ENCODE measurements around the gene MAST2. TPM values are rescaled to one million over a fixed set of nuclear protein-coding genes. Genes with fewer than 3 reads are reported as not detected.

Gene MAST2
- total and polyA plus RNA-seq, 9 of the 15 experiments (the other 6 are each of a cell fraction or from before 2014, with no cell fraction given), result 0.73 to 32.0 (median 17.8) TPM

- H3K27ac ChIP-seq (ENCODE audit: extremely low read depth, low read depth, low read length), result no peak overlapping the region
- DNase-seq (ENCODE audit: extremely low read depth in 1 of 4, low spot score in 3 of 4), result no peak
- no peak for ATAC-seq
- CTCF ChIA-PET (ENCODE audit: low intra/inter-chr PET ratio), result no interaction called here
- POLR2A ChIA-PET, result no interaction called here
- no peak overlapping the region for H3K4me3 ChIP-seq
- no peak for FAIRE-seq
- TF ChIP-seq SRF (CRISPR knock-in tag; IDR thresholded peaks at IDR 0.05) (no peak), FOXJ3 (CRISPR knock-in tag; IDR thresholded peaks at IDR 0.05) (no peak), ZNF431 (CRISPR knock-in tag; IDR thresholded peaks at IDR 0.05) (peak; percentile 88)
- no peak overlapping the region for H3K9ac ChIP-seq (ENCODE audit: insufficient read depth in 1 of 2, low read depth in 2 of 2, low read length in 2 of 2)
- H3K79me2 ChIP-seq (ENCODE audit: control insufficient read depth, insufficient read depth, low read length), result no peaks in the 10 kb centered on the region
- H2AFZ ChIP-seq (ENCODE audit: low read depth, low read length), result no peak overlapping the region
- no peak overlapping the region for H3K4me2 ChIP-seq (ENCODE audit: insufficient read depth, low read length)
- no peaks in the 10 kb centered on the region for H4K20me1 ChIP-seq (replicated peaks; ENCODE audit: control insufficient read depth, insufficient read depth, low read length)
- no peaks in the 10 kb centered on the region for H3K9me3 ChIP-seq (replicated peaks; ENCODE audit: control insufficient read depth, insufficient read depth, low read depth, low read length)
- H3K36me3 ChIP-seq (ENCODE audit: control insufficient read depth, insufficient read depth, low read length), result peaks cover 8% of the 10 kb centered on the region; the same call in 1 of the 3 replicates
- no peaks in the 10 kb centered on the region for H3K27me3 ChIP-seq (ENCODE audit: control insufficient read depth in 2 of 2, insufficient read depth in 2 of 2, low read length in 2 of 2)
- intact Hi-C loops (cut with micrococcal nuclease) (no loop called here), in situ Hi-C loops (cut with MboI) (no loop called here)
- H3K9me1 ChIP-seq (ENCODE audit: control insufficient read depth, insufficient read depth, low read length), result no peaks in the 10 kb centered on the region
- peaks cover 0 to 2% of the 10 kb centered on the region in 2 experiments; a peak in 3 of 5 replicates for H3K4me1 ChIP-seq (replicated peaks in 1 of 2; ENCODE audit: control insufficient read depth in 2 of 2, insufficient read depth in 2 of 2, low read length in 2 of 2)
- WGBS (ENCODE audit: insufficient coverage, low coverage, missing lambda C conversion rate), result 66% methylated on average over 5 of the region's 5 CpGs
- no TSS peak for BruUV-seq (replicated peaks)
These were observed 255.5 kb downstream of the MAST2 start for GRCh38 chr1:46058936-46059335.

DNA sequence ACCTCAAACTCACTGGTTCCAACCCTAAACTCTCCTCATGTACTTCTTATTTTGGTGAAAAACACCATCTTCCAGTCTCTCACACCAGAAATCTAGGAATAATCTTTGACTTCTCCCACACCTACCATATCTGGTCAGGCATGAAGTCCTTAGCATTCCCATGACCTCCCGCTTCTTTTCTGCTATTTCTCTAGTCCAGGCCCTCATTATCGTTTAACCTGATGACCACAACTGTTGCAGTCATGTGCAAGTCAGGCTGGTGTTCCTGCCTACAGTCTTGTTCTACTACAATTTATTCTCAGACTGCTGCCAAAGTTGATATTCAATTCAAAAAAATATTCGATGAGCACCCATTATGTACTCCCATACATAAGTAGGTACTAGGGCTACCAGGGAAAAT, 257.7 kb downstream of the MAST2 start:
- Histone ChIP-seq H3K9me1 (ENCODE audit: control insufficient read depth, insufficient read depth, low read length) (no peaks in the 10 kb centered on the region), H3K79me2 (ENCODE audit: control insufficient read depth, insufficient read depth, low read length) (no peaks in the 10 kb centered on the region), H2AFZ (ENCODE audit: low read depth, low read length) (no peak overlapping the region), H3K4me1 (replicated peaks in 1 of 2; ENCODE audit: control insufficient read depth in 2 of 2, insufficient read depth in 2 of 2, low read length in 2 of 2) (peaks cover 0 to 9% of the 10 kb centered on the region in 2 experiments; a peak in 3 of 5 replicates), H3K27ac (ENCODE audit: extremely low read depth, low read depth, low read length) (no peak overlapping the region), H3K36me3 (ENCODE audit: control insufficient read depth, insufficient read depth, low read length) (peaks cover 12% of the 10 kb centered on the region; the same call in 2 of the 3 replicates), H3K4me3 (no peak overlapping the region), H3K27me3 (ENCODE audit: control insufficient read depth in 2 of 2, insufficient read depth in 2 of 2, low read length in 2 of 2) (no peaks in the 10 kb centered on the region), H3K4me2 (ENCODE audit: insufficient read depth, low read length) (no peak overlapping the region), H3K9ac (ENCODE audit: insufficient read depth in 1 of 2, low read depth in 2 of 2, low read length in 2 of 2) (no peak overlapping the region), H4K20me1 (replicated peaks; ENCODE audit: control insufficient read depth, insufficient read depth, low read length) (no peaks in the 10 kb centered on the region), H3K9me3 (replicated peaks; ENCODE audit: control insufficient read depth, insufficient read depth, low read depth, low read length) (no peaks in the 10 kb centered on the region)
- DNase-seq (ENCODE audit: extremely low read depth in 1 of 4, low spot score in 3 of 4) (no peak), ATAC-seq (no peak), FAIRE-seq (no peak)
- BruUV-seq (replicated peaks), result no TSS peak
- 46% methylated on average over 3 of the region's 3 CpGs for WGBS (ENCODE audit: insufficient coverage, low coverage, missing lambda C conversion rate)
- intact Hi-C loops (cut with micrococcal nuclease), result no loop called here
- no peak for TF ChIP-seq ZNF668 (CRISPR knock-in tag; IDR thresholded peaks at IDR 0.05)
- no peak for TF ChIP-seq ZNF407 (IDR thresholded peaks at IDR 0.05; ENCODE audit: low read depth)
- no peak for TF ChIP-seq ZNF586 (CRISPR knock-in tag; conservative IDR thresholded peaks at IDR 0.05)
- in situ Hi-C loops (cut with MboI), result no loop called here
- CTCF ChIA-PET (ENCODE audit: low intra/inter-chr PET ratio), result no interaction called here
- POLR2A ChIA-PET, result interaction anchor here (0.6 to 1.3 kb wide), 4 partner anchors 10 to 570 kb away, joined by 3 to 9 read pairs (median 3); partner anchors contain the start of gene TESK2
